Measurements from ENCODE around the gene ASL.
"Not testable (repeated sequence)": the region's sequence is repeated elsewhere in the genome, so short reads cannot be mapped to it uniquely, and the experiment has no call there.

The ASL gene

DNA sequence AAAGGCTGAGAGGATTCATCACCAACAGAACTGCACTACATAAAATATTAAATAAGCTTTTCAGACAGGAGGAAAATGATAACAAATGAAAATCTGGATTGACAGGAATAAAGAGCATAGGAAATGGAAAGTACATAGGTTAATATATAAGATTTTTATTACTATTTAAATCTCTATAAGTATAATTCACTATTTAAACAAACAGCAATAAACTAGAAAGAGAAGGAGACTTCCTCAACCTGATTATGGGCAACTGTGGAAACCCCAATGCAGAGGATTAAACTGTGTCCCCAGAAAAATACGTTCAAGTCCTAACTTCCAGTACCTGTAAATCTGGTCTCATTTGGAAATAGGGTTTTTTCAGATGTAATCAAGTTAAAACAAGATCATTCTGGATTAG, 14.8 kb upstream of the ASL start:
- no peak for TF ChIP-seq SPI1 (IDR thresholded peaks at IDR 0.05; ENCODE audit: borderline replicate concordance, low read depth)
- TF ChIP-seq, protein P1, sequence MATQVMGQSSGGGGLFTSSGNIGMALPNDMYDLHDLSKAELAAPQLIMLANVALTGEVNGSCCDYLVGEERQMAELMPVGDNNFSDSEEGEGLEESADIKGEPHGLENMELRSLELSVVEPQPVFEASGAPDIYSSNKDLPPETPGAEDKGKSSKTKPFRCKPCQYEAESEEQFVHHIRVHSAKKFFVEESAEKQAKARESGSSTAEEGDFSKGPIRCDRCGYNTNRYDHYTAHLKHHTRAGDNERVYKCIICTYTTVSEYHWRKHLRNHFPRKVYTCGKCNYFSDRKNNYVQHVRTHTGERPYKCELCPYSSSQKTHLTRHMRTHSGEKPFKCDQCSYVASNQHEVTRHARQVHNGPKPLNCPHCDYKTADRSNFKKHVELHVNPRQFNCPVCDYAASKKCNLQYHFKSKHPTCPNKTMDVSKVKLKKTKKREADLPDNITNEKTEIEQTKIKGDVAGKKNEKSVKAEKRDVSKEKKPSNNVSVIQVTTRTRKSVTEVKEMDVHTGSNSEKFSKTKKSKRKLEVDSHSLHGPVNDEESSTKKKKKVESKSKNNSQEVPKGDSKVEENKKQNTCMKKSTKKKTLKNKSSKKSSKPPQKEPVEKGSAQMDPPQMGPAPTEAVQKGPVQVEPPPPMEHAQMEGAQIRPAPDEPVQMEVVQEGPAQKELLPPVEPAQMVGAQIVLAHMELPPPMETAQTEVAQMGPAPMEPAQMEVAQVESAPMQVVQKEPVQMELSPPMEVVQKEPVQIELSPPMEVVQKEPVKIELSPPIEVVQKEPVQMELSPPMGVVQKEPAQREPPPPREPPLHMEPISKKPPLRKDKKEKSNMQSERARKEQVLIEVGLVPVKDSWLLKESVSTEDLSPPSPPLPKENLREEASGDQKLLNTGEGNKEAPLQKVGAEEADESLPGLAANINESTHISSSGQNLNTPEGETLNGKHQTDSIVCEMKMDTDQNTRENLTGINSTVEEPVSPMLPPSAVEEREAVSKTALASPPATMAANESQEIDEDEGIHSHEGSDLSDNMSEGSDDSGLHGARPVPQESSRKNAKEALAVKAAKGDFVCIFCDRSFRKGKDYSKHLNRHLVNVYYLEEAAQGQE (IDR thresholded peaks at IDR 0.05; ENCODE audit: insufficient replicate concordance, low read depth) = no peak
- TF ChIP-seq, protein P2, sequence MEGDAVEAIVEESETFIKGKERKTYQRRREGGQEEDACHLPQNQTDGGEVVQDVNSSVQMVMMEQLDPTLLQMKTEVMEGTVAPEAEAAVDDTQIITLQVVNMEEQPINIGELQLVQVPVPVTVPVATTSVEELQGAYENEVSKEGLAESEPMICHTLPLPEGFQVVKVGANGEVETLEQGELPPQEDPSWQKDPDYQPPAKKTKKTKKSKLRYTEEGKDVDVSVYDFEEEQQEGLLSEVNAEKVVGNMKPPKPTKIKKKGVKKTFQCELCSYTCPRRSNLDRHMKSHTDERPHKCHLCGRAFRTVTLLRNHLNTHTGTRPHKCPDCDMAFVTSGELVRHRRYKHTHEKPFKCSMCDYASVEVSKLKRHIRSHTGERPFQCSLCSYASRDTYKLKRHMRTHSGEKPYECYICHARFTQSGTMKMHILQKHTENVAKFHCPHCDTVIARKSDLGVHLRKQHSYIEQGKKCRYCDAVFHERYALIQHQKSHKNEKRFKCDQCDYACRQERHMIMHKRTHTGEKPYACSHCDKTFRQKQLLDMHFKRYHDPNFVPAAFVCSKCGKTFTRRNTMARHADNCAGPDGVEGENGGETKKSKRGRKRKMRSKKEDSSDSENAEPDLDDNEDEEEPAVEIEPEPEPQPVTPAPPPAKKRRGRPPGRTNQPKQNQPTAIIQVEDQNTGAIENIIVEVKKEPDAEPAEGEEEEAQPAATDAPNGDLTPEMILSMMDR (IDR thresholded peaks at IDR 0.05; ENCODE audit: insufficient read depth, low read length) = no peak
- no peak for TF ChIP-seq POLR2AphosphoS5 (IDR thresholded peaks at IDR 0.05; ENCODE audit: low read depth)
- no peak overlapping the region for H3K27ac ChIP-seq (replicated peaks)
- no peaks in the 10 kb centered on the region for H3K27me3 ChIP-seq (ENCODE audit: insufficient read depth, poor library complexity, severe bottlenecking)
- no peak overlapping the region for H3K4me3 ChIP-seq (replicated peaks; ENCODE audit: insufficient read depth, low read length)
- DNase-seq (ENCODE audit: low read depth in 1 of 2, low spot score in 1 of 2) = no peak

DNA sequence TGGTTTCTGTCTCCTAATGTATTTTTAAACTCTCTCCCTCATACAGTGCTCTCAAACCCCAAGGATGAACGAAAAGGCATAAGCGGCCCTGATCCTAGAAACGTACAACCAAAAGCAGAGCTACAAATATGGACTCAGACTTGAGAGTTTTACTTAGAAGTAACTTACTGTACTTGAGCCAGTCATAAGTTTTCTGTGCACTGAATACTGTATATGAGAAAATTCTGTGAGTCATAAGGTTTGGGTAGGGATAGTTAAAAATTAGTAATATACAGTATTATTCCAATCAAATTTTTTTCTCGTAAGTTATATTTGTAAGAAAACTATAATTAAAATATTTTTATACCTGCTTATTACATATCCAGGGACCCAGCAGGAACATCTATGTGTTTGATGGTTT, 5.9 kb upstream of the ASL start:
- Histone ChIP-seq H3K27me3 (ENCODE audit: insufficient read depth, poor library complexity, severe bottlenecking) (no peaks in the 10 kb centered on the region), H3K4me3 (replicated peaks; ENCODE audit: insufficient read depth, low read length) (no peak overlapping the region), H3K27ac (replicated peaks) (no peak overlapping the region)
- TF ChIP-seq, protein P2 (IDR thresholded peaks at IDR 0.05; ENCODE audit: insufficient read depth, low read length) = no peak
- TF ChIP-seq GABPA (IDR thresholded peaks at IDR 0.05; ENCODE audit: low read depth) (no peak), POLR2AphosphoS5 (IDR thresholded peaks at IDR 0.05; ENCODE audit: low read depth) (no peak), SPI1 (IDR thresholded peaks at IDR 0.05; ENCODE audit: borderline replicate concordance, low read depth) (no peak)
- TF ChIP-seq, protein P1 (IDR thresholded peaks at IDR 0.05; ENCODE audit: insufficient replicate concordance, low read depth) = no peak
- no peak for DNase-seq (ENCODE audit: low read depth in 1 of 2, low spot score in 1 of 2)

DNA sequence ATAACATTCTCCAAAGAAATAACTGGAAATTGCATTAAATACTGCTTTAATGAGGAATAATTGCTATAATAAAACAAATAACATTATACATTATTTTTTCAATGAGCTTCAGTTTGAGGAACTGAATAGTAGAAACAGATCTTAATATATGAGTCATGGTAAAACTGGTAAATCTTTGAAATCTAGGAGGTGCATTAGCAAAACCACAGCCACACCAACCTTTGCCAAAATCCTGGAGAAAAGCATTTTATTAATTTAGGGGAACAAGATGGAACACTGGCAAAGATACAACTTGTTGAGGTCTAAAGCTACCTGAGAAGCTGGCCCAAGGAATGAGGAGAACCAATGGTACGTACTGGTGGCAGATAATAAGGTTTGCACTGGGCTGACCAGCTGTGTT, 5.4 kb upstream of the ASL start:
- H3K27me3 ChIP-seq (ENCODE audit: insufficient read depth, poor library complexity, severe bottlenecking) = no peaks in the 10 kb centered on the region
- no peak for DNase-seq (ENCODE audit: low read depth in 1 of 2, low spot score in 1 of 2)
- TF ChIP-seq SPI1 (IDR thresholded peaks at IDR 0.05; ENCODE audit: borderline replicate concordance, low read depth) (no peak), GABPA (IDR thresholded peaks at IDR 0.05; ENCODE audit: low read depth) (no peak), POLR2AphosphoS5 (IDR thresholded peaks at IDR 0.05; ENCODE audit: low read depth) (no peak)
- TF ChIP-seq, protein P2 (IDR thresholded peaks at IDR 0.05; ENCODE audit: insufficient read depth, low read length) = no peak
- TF ChIP-seq, protein P1 (IDR thresholded peaks at IDR 0.05; ENCODE audit: insufficient replicate concordance, low read depth) = no peak
- no peak overlapping the region for H3K27ac ChIP-seq (replicated peaks)
- no peak overlapping the region for H3K4me3 ChIP-seq (replicated peaks; ENCODE audit: insufficient read depth, low read length)

DNA sequence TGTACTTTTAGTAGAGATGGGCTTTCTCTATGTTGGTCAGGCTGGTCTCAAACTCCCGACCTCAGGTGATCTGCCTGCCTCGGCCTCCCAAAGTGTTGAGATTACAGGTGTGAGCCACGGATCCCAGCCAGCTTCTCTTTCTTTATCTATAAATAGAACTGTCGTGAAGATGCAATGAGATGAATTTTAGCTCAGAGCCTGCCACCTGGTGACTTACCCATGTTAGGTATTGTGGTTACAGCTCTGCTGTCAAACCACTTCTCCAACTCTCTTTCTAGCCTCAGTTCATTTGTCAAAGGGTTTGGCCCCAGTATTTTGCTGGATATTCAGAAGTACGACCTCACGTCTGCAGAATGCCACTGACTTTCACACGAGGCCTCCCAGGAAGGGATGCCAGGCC, 3.4 kb upstream of the ASL start:
- not testable (repeated sequence) for DNase-seq (ENCODE audit: low read depth in 1 of 2, low spot score in 1 of 2); H3K27me3 ChIP-seq (ENCODE audit: insufficient read depth, poor library complexity, severe bottlenecking); H3K27ac ChIP-seq (replicated peaks); H3K4me3 ChIP-seq (replicated peaks; ENCODE audit: insufficient read depth, low read length)
